Hepatocyte (in vitro differentiated cells): ENCODE results near the gene STK32B.

Experiments used
- CTCF ChIP-seq: fragments of 200-600 bp; sonication (generic); IDR thresholded peaks from 2 replicates; pipeline ENCODE4 v1.5.1; 2016; ENCODE audit warnings: antibody characterized with exemption, mild to moderate bottlenecking; ENCODE audit not compliant: poor library complexity
- EZH2 ChIP-seq: fragments of 200-600 bp; sonication (generic); IDR thresholded peaks from 2 replicates; pipeline ENCODE4 v1.6.1; 2016; ENCODE audit warnings: antibody characterized with exemption, mild to moderate bottlenecking, borderline replicate concordance

- TF ChIP-seq CTCF: no peak
- TF ChIP-seq EZH2: no peak
Observed at GRCh38 chr4:5511791-5512190, 460.5 kb downstream of the STK32B start.
